OCI-LY3 (cell line): Measurements from ENCODE around the gene TNP1.

ENCODE experiments used
- H2AFZ ChIP-seq: fragments of 200-600, 300-600 bp; shearing (Covaris generic); 2 replicates; pipeline ENCODE4 v1.6.0; 2014; ENCODE audit warnings: antibody characterized with exemption, low read depth, low read length
- H3K27ac ChIP-seq: fragments of 200-600, 300-600 bp; sonication (generic); 2 replicates; pipeline ENCODE4 v1.5.1; 2014; ENCODE audit warnings: mild to moderate bottlenecking, low read length, moderate library complexity, mixed read lengths
- H3K27me3 ChIP-seq: fragments of 200-600, 300-600 bp; sonication (generic); 2 replicates; pipeline ENCODE4 v1.6.1; 2014; ENCODE audit warnings: low read depth, low read length, mixed read lengths
- H3K36me3 ChIP-seq: fragments of 200-600, 300-600 bp; sonication (generic); replicated peaks from 2 replicates; pipeline ENCODE3; 2014; ENCODE audit warnings: low read depth, low read length, mixed read lengths
- H3K4me1 ChIP-seq: fragments of 300-600, 200-600 bp; sonication (generic); 2 replicates; pipeline ENCODE4 v1.6.1; 2014; ENCODE audit warnings: low read length, mixed read lengths
- H3K4me2 ChIP-seq: fragments of 200-600, 300-600 bp; sonication (generic); 2 replicates; pipeline ENCODE4 v1.6.1; 2014; ENCODE audit warnings: low read length, mixed read lengths
- H3K4me3 ChIP-seq: fragments of 300-600, 200-600 bp; sonication (generic); 2 replicates; pipeline ENCODE4 v1.5.1; 2014; ENCODE audit warnings: antibody characterized with exemption, mild to moderate bottlenecking, low read length, moderate library complexity
- H3K79me2 ChIP-seq: fragments of 300-600, 200-600 bp; shearing (Covaris generic); 2 replicates; pipeline ENCODE4 v1.6.1; 2014; ENCODE audit warnings: mild to moderate bottlenecking, low read length, mixed read lengths
- H3K9ac ChIP-seq: fragments of 300-600, 200-600 bp; shearing (Covaris generic); 2 replicates; pipeline ENCODE4 v1.6.0; 2014; ENCODE audit warnings: mild to moderate bottlenecking, low read length, moderate library complexity
- H3K9me3 ChIP-seq: fragments of 200-600, 300-600 bp; shearing (Covaris generic); 2 replicates; pipeline ENCODE4 v1.6.1; 2014; ENCODE audit warnings: low read length, mixed read lengths; ENCODE audit not compliant: insufficient read depth
- H4K20me1 ChIP-seq: fragments of 200-600, 300-600 bp; sonication (generic); 2 replicates; pipeline ENCODE4 v1.6.1; 2016; ENCODE audit warnings: low read length, mixed read lengths; ENCODE audit not compliant: insufficient read depth
- CTCF ChIP-seq: fragments of 200-600, 300-600 bp; sonication (generic); IDR thresholded peaks from 2 replicates; pipeline ENCODE4 v1.5.1; 2014; ENCODE audit warnings: antibody characterized with exemption, low read length, low read depth
- EZH2phosphoT487 ChIP-seq: fragments of 200-600 bp; shearing (Covaris generic); IDR thresholded peaks from 2 replicates; pipeline ENCODE4 v1.6.1; 2018; ENCODE audit warnings: antibody characterized with exemption, mixed run types, low read depth

Gene TNP1

GRCh38 chr2:216833061-216833460 is 26.8 kb downstream of the TNP1 start:
- H3K79me2 ChIP-seq: no peaks in the 10 kb centered on the region
- H4K20me1 ChIP-seq: no peaks in the 10 kb centered on the region
- H3K9me3 ChIP-seq: no peaks in the 10 kb centered on the region
- no peak overlapping the region for H3K27ac ChIP-seq
- H3K4me2 ChIP-seq: no peak overlapping the region
- no peaks in the 10 kb centered on the region for H3K36me3 ChIP-seq
- H3K27me3 ChIP-seq: peaks cover 3% of the 10 kb centered on the region; the same call in 1 of the 2 replicates
- no peak overlapping the region for H2AFZ ChIP-seq
- no peak overlapping the region for H3K9ac ChIP-seq
- H3K4me1 ChIP-seq: no peaks in the 10 kb centered on the region
- no peak overlapping the region for H3K4me3 ChIP-seq
- TF ChIP-seq EZH2phosphoT487 (no peak), CTCF (no peak)

- H3K36me3 ChIP-seq: no peaks in the 10 kb centered on the region
- peaks cover 3% of the 10 kb centered on the region; the same call in 1 of the 2 replicates for H3K27me3 ChIP-seq
- no peak for TF ChIP-seq CTCF
- no peak for TF ChIP-seq EZH2phosphoT487
- no peaks in the 10 kb centered on the region for H3K79me2 ChIP-seq
- no peak overlapping the region for H2AFZ ChIP-seq
- H3K9me3 ChIP-seq: no peaks in the 10 kb centered on the region
- H4K20me1 ChIP-seq: no peaks in the 10 kb centered on the region
- no peak overlapping the region for H3K9ac ChIP-seq
- no peaks in the 10 kb centered on the region for H3K4me1 ChIP-seq
- H3K4me3 ChIP-seq: no peak overlapping the region
- no peak overlapping the region for H3K27ac ChIP-seq
- H3K4me2 ChIP-seq: no peak overlapping the region
Observed at GRCh38 chr2:216830346-216830745, 29.5 kb downstream of the TNP1 start.

GRCh38 chr2:216829533-216829932 is 30.3 kb downstream of the TNP1 start:
- no peak overlapping the region for H3K27ac ChIP-seq
- H3K4me1 ChIP-seq: no peaks in the 10 kb centered on the region
- no peaks in the 10 kb centered on the region for H4K20me1 ChIP-seq
- H3K9ac ChIP-seq: no peak overlapping the region
- H3K27me3 ChIP-seq: peaks cover 3% of the 10 kb centered on the region; the same call in 1 of the 2 replicates
- no peak overlapping the region for H2AFZ ChIP-seq
- H3K36me3 ChIP-seq: no peaks in the 10 kb centered on the region
- no peak overlapping the region for H3K4me2 ChIP-seq
- H3K4me3 ChIP-seq: no peak overlapping the region
- TF ChIP-seq EZH2phosphoT487: no peak
- no peak for TF ChIP-seq CTCF
- no peaks in the 10 kb centered on the region for H3K9me3 ChIP-seq
- H3K79me2 ChIP-seq: no peaks in the 10 kb centered on the region

GRCh38 chr2:216827073-216827720 is 32.7 kb downstream of the TNP1 start:
- Histone ChIP-seq H3K4me3 (no peak overlapping the region), H2AFZ (no peak overlapping the region), H3K4me1 (no peaks in the 10 kb centered on the region), H3K9ac (no peak overlapping the region), H3K79me2 (no peaks in the 10 kb centered on the region), H3K4me2 (no peak overlapping the region), H3K27me3 (peaks cover 3% of the 10 kb centered on the region; the same call in 1 of the 2 replicates), H3K27ac (no peak overlapping the region), H3K36me3 (no peaks in the 10 kb centered on the region), H4K20me1 (no peaks in the 10 kb centered on the region), H3K9me3 (no peaks in the 10 kb centered on the region)
- TF ChIP-seq CTCF: no peak
- TF ChIP-seq EZH2phosphoT487: no peak
